ENCODE measurements around the gene RARA. TPM values are rescaled to one million over a fixed set of nuclear protein-coding genes. Genes with fewer than 3 reads are reported as not detected.

Gene RARA
- total RNA-seq, 1 donor from 2014 or later, result 19.5 TPM

DNA sequence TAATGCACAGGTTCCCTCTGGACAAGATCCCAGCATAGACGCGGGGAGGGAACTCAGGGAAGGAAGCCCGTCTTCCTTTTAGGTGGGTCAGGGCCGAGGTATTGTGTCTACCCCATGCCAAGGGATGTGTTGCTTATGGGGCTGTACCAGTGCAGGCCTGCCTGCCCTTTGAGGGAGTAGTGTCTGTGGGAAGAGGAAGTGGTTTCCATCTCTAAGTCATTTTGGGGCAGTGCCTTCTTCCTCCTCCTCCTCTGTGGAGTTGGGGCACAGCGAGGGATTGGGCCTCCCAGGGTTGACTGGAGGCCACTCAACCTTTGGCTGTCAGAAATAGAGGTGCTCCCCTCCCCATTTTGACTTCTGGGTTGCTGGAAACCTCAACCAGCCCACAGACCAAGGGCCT lies 29.1 kb downstream of the RARA start:
- DNase-seq (ENCODE audit: low read depth), result no peak
- TF ChIP-seq, protein P1, sequence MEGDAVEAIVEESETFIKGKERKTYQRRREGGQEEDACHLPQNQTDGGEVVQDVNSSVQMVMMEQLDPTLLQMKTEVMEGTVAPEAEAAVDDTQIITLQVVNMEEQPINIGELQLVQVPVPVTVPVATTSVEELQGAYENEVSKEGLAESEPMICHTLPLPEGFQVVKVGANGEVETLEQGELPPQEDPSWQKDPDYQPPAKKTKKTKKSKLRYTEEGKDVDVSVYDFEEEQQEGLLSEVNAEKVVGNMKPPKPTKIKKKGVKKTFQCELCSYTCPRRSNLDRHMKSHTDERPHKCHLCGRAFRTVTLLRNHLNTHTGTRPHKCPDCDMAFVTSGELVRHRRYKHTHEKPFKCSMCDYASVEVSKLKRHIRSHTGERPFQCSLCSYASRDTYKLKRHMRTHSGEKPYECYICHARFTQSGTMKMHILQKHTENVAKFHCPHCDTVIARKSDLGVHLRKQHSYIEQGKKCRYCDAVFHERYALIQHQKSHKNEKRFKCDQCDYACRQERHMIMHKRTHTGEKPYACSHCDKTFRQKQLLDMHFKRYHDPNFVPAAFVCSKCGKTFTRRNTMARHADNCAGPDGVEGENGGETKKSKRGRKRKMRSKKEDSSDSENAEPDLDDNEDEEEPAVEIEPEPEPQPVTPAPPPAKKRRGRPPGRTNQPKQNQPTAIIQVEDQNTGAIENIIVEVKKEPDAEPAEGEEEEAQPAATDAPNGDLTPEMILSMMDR (conservative IDR thresholded peaks at IDR 0.05; ENCODE audit: low read depth, low read length), result no peak
- H3K4me3 ChIP-seq (ENCODE audit: low read depth, low read length), result no peak overlapping the region

DNA sequence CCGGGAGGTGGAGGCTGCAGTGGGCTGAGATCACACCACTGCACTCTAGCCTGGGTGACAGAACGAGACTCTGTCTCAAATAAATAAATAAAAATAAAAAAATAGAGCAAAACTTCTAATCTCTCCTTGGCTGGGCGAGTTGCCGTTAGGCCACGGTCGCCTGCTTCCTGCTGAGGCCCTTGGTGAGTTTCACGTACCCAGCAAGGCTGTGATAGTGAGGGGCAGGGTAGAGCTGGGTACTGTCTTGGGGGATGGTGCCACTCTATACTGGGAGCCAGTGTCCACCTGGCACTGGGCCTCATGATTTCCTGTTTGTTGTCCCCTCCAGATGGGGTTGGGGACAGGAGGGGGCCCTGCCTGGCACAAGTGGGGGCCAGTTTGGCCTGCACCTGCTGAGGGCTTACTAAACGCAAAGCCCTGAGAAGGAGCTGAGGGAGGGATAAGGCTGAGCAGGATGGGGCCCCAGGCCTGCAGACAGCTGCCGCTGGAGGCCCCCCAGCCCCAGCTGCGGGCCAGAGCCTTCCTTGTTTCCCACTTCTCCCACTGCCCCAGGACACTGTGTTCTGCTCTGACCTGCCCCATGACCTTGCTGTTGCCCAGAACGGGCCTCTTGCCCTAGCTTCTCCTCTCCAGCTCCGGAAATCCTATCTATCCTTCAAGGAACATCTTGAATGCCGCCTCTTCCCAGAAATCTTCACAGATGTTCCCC lies 30.1 kb downstream of the RARA start:
- no peak overlapping the region for H3K4me3 ChIP-seq (ENCODE audit: low read depth, low read length)
- TF ChIP-seq, protein P1 (conservative IDR thresholded peaks at IDR 0.05; ENCODE audit: low read depth, low read length), result no peak
- no peak for DNase-seq (ENCODE audit: low read depth)

DNA sequence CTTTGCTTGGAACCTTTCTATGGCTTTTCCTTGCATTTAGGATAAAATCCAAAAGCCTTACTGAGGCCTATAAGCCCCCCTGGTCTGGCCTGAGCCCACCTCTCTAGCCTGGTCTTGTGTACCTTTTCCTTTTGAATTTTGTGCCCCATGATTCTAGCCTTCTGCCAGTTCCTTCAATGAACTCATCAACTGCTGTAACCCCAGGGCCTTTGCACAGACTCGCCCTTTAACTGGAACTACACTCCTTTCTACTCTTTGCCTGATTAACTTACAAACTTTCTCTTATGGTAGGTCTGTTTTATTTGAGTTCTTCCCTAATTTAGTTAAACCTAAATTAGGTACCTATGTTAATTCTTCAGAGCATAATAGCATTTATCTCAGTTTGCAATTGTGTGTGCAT lies 31.3 kb downstream of the RARA start:
- DNase-seq (ENCODE audit: low read depth), result no peak
- H3K4me3 ChIP-seq (ENCODE audit: low read depth, low read length), result no peak overlapping the region
- TF ChIP-seq, protein P1 (conservative IDR thresholded peaks at IDR 0.05; ENCODE audit: low read depth, low read length), result no peak

DNA sequence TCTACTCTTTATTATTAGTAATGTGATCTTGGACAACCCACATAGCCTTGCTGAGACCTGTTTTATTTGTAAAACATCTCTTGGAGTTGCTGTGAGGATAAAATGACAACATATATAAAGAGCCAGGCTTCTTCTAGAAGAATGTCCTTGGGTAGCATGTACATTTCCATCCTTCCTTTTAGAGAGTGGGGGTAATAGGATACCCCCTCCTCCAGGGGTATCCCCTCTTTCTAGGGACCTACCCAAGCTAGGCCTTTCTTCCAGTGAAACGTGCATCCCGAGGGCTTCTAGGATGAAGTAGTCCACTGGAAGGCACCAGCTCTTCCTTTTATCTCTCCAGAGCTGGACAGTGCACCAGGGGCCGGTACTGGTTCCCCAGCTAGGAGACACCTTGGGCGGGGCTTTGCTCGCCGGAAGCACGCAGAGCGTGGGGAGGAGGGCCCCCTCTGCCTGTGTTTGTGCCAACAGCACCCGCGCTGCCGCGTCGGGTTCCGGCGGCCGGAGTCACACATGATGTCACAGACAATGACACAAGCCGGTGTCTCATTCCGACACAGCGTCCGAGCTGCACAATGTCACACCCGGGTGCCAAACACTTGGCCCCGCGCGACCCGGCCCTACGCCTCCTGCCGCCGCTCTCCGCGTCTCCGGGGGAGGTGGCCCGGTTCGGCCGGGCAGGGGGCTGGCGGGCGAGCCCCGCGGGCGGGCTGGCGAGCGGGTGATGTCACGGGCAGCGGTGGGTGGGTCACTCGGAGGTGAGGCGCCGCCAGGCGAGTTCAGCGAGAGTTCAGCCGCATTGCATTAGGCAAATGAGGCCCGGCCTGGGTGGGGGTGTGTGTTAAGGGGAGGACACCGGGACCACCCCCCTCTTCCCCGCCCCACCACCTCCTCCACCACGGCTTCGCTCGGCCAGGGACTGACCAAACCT lies 32.2 kb downstream of the RARA start:
- TF ChIP-seq, protein P1 (conservative IDR thresholded peaks at IDR 0.05; ENCODE audit: low read depth, low read length), result peak; percentile 13
- H3K4me3 ChIP-seq (ENCODE audit: low read depth, low read length), result peak overlapping the region; percentile 82
- no peak for DNase-seq (ENCODE audit: low read depth)

DNA sequence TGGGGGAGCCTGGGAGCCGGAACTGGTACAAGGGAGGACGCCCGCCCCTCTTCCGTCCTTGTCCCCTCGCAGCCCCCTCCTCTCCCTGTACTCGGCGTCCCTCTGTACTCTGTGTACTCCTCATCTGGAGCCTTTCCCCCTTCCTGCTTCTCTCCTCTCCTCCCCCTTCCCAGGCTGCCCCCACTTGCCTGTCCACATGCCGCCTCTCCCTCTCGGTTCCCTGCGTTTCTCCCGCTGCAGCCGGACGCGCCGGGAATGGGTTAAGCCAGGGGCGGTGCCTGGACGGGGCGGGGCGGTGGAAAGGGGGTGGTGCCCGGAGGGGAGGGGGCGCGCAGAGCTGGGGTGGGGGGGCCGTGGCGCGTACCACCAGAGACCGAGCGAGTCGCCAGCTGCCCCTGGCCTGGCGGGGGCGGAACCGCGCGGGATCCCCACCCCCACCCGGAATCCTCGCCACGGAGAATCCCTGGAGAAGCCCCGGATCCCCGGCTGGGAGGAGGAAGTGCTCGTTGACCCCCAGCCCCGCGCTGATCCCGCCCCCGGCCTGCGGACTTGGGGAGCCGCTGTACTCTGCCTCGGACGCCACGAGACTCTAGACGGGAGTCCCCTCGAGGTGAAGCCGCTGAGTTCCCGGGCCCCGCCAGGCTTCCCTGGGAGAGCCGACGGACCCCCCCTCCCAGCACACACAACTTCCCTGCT lies 33.0 kb downstream of the RARA start:
- DNase-seq (ENCODE audit: low read depth), result no peak

DNA sequence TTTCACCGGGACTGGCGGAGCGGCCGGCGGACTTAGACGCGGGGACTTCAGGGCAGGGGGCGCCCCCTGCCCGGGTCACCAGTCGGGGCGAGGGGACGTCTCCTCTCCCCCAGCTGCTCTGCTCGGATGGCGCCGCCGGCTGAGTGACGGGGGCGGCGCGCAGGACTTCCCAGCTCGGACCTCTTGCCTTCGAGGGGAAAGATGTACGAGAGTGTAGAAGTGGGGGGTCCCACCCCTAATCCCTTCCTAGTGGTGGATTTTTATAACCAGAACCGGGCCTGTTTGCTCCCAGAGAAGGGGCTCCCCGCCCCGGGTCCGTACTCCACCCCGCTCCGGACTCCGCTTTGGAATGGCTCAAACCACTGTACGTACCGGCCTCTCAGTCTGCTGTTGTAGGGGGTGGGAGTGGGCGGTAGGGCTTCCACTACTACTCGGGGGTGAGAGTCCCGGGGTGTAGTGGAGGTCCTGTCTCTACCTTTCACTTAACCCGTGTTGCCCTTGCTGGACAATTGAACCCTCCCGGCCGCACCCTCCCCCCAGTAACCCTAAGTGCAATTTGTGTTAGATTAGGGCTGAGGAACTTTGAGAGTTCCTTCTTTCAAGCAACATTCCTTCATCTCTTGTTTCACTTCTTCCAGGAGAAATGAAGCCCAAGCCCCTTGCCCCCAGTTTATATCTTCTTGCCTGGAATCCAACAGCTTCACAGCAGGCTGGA lies 33.7 kb downstream of the RARA start:
- DNase-seq (ENCODE audit: low read depth), result no peak

More for the DNA sequence above, 33.0 kb downstream of the RARA start:
- TF ChIP-seq, protein P1 (conservative IDR thresholded peaks at IDR 0.05; ENCODE audit: low read depth, low read length), result no peak
- peak overlapping the region; percentile 82 for H3K4me3 ChIP-seq (ENCODE audit: low read depth, low read length)

More for the DNA sequence above, 33.7 kb downstream of the RARA start:
- TF ChIP-seq, protein P1 (conservative IDR thresholded peaks at IDR 0.05; ENCODE audit: low read depth, low read length), result no peak
- H3K4me3 ChIP-seq (ENCODE audit: low read depth, low read length), result peak overlapping the region; percentile 82

Measured in epithelial cell of proximal tubule (primary cell).